A673 (cell line): Measurements from ENCODE around the gene ECE1. TPM values are rescaled to one million over a fixed set of nuclear protein-coding genes. Genes with fewer than 3 reads are reported as not detected.

Experiments used
- BruUV-seq: library from RNA; stranded (reverse); fragments of 400-500 nt; replicated peaks from 2 replicates; lab custom pipeline; 2021; lab: Mats Ljungman, UMichigan
- CTCF ChIA-PET: fragments of 300-600 bp; sonication (Branson Sonifier 250); formaldehyde crosslinking; loops from one replicate; lab custom pipeline; 2022; ENCODE audit warnings: antibody characterized with exemption; lab: Charles Lee
- POLR2A ChIA-PET: fragments of 300-600 bp; sonication (Branson Sonifier 250); formaldehyde crosslinking; loops from one replicate; lab custom pipeline; 2022; ENCODE audit warnings: antibody characterized with exemption; ENCODE audit not compliant: low non-redundant PET; lab: Charles Lee
- DNase-seq: peaks from one replicate; pipeline ENCODE4 v3.0.0-alpha.2; 2015; ENCODE audit warnings: low spot score
- H3K27ac ChIP-seq: fragments of 200-600 bp; sonication (generic); 2 replicates; pipeline ENCODE4 v1.5.1; 2016; ENCODE audit warnings: mixed run types, low read depth, mild to moderate bottlenecking, mixed read lengths, antibody characterized with exemption, low read length; ENCODE audit not compliant: poor library complexity, severe bottlenecking
- H3K27me3 ChIP-seq: fragments of 200-600 bp; sonication (generic); replicated peaks from 2 replicates; pipeline ENCODE4 v1.6.1; 2017; ENCODE audit warnings: mixed run types, low read depth, mild to moderate bottlenecking, mixed read lengths, antibody characterized with exemption, low read length; ENCODE audit not compliant: insufficient read depth, poor library complexity
- H3K36me3 ChIP-seq: fragments of 200-600 bp; sonication (generic); 2 replicates; pipeline ENCODE4 v1.6.1; 2016; ENCODE audit warnings: mixed run types, mild to moderate bottlenecking, mixed read lengths, antibody characterized with exemption, low read length; ENCODE audit not compliant: insufficient read depth, poor library complexity, severe bottlenecking
- H3K4me1 ChIP-seq: fragments of 200-600 bp; sonication (generic); 2 replicates; pipeline ENCODE4 v1.6.1; 2017; ENCODE audit warnings: mixed run types, mild to moderate bottlenecking, mixed read lengths, antibody characterized with exemption, low read length; ENCODE audit not compliant: insufficient read depth, poor library complexity, severe bottlenecking
- H3K4me3 ChIP-seq: fragments of 200-600 bp; sonication (generic); 2 replicates; pipeline ENCODE4 v1.5.1; 2016; ENCODE audit warnings: low read depth, mixed run types, mild to moderate bottlenecking, mixed read lengths, low read length; ENCODE audit not compliant: poor library complexity, severe bottlenecking
- H3K9me3 ChIP-seq: fragments of 200-600 bp; sonication (generic); 2 replicates; pipeline ENCODE4 v1.6.1; 2016; ENCODE audit warnings: mixed run types, low read depth, mild to moderate bottlenecking, mixed read lengths, antibody characterized with exemption, low read length; ENCODE audit not compliant: poor library complexity, severe bottlenecking
- EZH2 ChIP-seq: fragments of 200-600 bp; sonication (generic); IDR thresholded peaks from 2 replicates; pipeline ENCODE4 v1.6.1; 2017; ENCODE audit warnings: borderline replicate concordance, low read depth, mild to moderate bottlenecking, mixed read lengths, antibody characterized with exemption, low read length; ENCODE audit not compliant: poor library complexity, severe bottlenecking
- intact Hi-C: fragments of 100-400 bp; cut with micrococcal nuclease; formaldehyde crosslinking; loops from one replicate; pipeline ENCODE4 v1.10.0; 2022; ENCODE audit not compliant: unreplicated experiment
- total RNA-seq: library from RNA; stranded (reverse); gene quantifications from 2 replicates; pipeline ENCODE4 v1.2.3, GENCODE V29; 2021
- TF ChIP-seq, protein P1 (sequence below): fragments of 300-800, 200-600 bp; sonication (generic); conservative IDR thresholded peaks from 2 replicates; pipeline ENCODE4 v1.5.1; 2017; ENCODE audit warnings: low read depth, mild to moderate bottlenecking, antibody characterized with exemption, low read length, moderate library complexity, mixed read lengths

Gene ECE1
- total RNA-seq, 1 experiment from 2014 or later, result 31.5 TPM

DNA sequence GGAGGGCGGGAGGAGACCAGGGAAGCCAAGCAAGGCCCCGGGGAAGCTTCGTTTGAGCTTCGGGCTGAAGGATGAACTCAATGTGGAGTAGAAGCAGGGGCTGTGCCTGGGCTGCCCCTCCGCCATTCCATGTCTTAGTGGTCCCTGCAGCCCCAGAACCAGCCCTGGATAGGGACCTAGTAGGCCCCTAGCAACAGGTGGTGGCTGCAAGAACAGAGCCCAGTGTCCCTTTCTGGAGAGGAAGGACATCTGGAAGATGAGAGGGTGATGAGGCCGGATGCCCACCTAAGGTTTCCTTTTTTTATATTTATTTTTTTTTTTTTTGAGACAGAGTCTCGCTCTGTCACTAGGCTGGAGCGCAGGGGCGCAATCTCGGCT is 27.2 kb downstream of the ECE1 start:
- Histone ChIP-seq H3K36me3 (no peaks in the 10 kb centered on the region), H3K4me3 (no peak overlapping the region), H3K27me3 (no peaks in the 10 kb centered on the region), H3K9me3 (no peaks in the 10 kb centered on the region), H3K4me1 (peaks cover 5% of the 10 kb centered on the region), H3K27ac (no peak overlapping the region)
- no TSS peak for BruUV-seq
- intact Hi-C loops, result no loop called here
- CTCF ChIA-PET, result no interaction called here
- no peak for TF ChIP-seq EZH2
- TF ChIP-seq, protein P1, sequence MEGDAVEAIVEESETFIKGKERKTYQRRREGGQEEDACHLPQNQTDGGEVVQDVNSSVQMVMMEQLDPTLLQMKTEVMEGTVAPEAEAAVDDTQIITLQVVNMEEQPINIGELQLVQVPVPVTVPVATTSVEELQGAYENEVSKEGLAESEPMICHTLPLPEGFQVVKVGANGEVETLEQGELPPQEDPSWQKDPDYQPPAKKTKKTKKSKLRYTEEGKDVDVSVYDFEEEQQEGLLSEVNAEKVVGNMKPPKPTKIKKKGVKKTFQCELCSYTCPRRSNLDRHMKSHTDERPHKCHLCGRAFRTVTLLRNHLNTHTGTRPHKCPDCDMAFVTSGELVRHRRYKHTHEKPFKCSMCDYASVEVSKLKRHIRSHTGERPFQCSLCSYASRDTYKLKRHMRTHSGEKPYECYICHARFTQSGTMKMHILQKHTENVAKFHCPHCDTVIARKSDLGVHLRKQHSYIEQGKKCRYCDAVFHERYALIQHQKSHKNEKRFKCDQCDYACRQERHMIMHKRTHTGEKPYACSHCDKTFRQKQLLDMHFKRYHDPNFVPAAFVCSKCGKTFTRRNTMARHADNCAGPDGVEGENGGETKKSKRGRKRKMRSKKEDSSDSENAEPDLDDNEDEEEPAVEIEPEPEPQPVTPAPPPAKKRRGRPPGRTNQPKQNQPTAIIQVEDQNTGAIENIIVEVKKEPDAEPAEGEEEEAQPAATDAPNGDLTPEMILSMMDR, result no peak
- POLR2A ChIA-PET, result no interaction called here
- DNase-seq, result no peak

DNA sequence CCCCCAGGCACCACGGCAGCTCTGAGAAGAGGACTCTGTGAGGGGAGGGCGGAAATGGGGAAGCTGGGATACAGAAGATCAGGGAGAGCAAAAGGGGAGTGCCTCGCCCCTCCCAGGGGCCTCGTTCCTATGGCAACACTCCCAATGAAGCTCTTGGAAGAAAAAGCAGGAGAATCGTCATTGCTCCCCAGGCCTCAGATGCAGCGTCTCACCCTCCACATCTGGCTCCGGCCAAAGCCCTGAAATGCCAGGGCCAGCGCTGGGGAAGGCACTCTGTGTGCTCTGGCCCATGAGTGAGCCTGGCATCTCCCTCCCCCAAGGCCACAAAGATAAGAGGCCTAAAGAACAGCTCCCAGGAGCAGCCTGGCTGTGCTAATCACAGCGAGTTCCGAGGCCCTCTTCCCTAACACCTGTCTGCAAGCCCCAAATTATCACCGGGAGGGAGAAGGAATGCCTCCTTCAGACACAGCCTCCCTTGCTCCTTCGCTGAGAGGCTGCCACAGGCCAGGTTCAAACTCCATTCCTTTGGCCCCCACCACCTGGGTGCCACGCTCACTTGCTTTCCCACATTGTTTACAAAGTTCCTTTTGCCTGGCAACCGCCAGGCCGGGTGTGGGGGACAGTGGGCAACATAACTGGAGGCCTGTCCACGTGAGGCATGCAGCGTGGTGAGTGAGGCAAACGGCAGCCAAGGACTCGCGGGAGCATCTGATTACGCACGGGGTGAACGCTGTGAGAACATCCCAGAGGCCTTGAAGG is 27.8 kb downstream of the ECE1 start:
- no peaks in the 10 kb centered on the region for H3K9me3 ChIP-seq
- no peaks in the 10 kb centered on the region for H3K27me3 ChIP-seq
- intact Hi-C loops, result no loop called here
- no peaks in the 10 kb centered on the region for H3K36me3 ChIP-seq
- no peak for DNase-seq
- POLR2A ChIA-PET, result interaction anchor here (0.6 kb wide), 1 partner anchor 276 kb away, joined by 3 read pairs; no protein-coding TSS in a partner anchor
- TF ChIP-seq, protein P1, result no peak
- TF ChIP-seq EZH2, result no peak
- no TSS peak for BruUV-seq
- no peak overlapping the region for H3K4me3 ChIP-seq
- peaks cover 5% of the 10 kb centered on the region for H3K4me1 ChIP-seq
- CTCF ChIA-PET, result interaction anchor here (3.1 kb wide), 1 partner anchor 8 kb away, joined by 22 read pairs; no protein-coding TSS in a partner anchor
- no peak overlapping the region for H3K27ac ChIP-seq

DNA sequence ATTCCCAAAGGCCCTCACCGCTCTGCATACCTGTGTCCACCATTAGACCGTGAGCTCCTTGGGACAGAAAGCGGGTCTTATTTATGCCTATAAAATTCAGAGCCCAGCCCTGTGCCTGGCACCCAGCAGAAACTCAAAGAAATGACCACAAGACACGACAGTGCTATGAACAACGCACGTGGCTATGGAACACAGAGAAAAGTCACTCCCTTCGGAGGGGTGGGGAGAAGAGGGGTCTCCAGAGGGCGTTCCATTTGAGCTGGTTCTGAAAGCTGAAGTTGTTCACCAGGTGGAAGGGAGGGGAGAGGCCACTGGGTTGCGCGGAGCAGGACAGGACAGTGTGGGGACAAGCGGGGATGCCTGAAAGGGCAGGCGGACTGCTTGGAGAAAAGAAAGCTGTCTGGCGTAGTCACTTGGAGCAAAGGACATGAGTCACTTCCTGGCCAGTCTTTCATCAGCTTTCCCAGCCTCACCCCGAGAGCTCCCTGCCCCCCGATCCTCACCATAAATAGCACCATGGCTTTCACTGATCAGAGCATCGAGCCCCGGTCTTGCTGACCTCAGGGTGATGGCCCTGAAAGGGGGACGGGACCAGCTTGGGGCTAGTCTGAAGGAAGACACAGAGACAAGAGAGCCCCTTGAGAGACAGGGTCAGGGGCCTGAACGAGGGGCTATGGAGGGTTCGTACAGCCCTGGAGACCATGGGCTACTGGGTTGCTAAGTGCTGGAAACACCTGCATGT is 28.5 kb downstream of the ECE1 start:
- TF ChIP-seq, protein P1, result no peak
- no peak for TF ChIP-seq EZH2
- Histone ChIP-seq H3K4me1 (peaks cover 5% of the 10 kb centered on the region), H3K4me3 (no peak overlapping the region), H3K9me3 (no peaks in the 10 kb centered on the region), H3K36me3 (no peaks in the 10 kb centered on the region), H3K27ac (no peak overlapping the region), H3K27me3 (no peaks in the 10 kb centered on the region)
- intact Hi-C loops, result no loop called here
- peak; percentile 41 for DNase-seq
- ChIA-PET POLR2A (interaction anchor here (0.6 to 0.7 kb wide), 2 partner anchors 8 to 276 kb away, joined by 3 read pairs; no protein-coding TSS in a partner anchor), CTCF (interaction anchor here (3.1 kb wide), 1 partner anchor 9 kb away, joined by 22 read pairs; no protein-coding TSS in a partner anchor)
- BruUV-seq, result no TSS peak
